Measurements from ENCODE around the gene PPP1R9A.

The PPP1R9A gene

DNA sequence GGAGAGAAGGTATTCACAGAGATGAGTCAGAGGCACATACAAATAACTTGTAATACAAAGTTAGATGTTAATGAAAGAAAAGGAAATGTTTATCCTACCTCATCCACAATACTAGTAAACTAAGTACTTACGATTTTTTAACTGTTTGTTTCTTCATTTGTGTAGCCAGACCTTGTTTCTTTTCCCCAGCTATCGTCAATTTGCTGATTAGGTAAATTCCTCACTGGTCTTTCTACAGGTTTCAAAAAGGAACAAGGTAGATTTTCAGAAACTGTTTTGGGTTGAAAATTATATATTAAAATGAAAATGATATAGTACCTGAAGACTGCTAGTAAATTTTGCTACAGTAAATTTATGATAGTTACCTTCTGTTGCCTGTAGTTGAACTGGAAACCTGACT, 360.4 kb downstream of the PPP1R9A start:
- DNase-seq = no peak

DNA sequence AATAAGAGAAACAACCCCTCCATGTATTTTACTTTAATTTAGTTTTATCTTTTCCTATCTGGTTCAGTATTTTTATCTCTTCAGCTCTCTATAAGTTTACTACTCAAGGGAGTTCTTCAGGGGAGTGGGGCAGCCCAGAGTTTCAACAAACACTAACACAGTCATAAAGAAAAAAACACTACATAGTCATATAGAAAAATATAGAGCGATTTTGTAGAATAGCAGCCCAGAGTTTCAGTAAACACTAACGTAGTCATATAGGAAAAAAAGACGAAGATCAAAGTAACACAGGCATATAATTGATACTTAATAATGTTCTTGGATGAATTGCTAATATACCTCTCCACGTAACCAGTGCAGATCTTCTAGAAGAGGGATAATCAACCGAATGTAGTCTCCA, 362.2 kb downstream of the PPP1R9A start:
- DNase-seq = no peak

DNA sequence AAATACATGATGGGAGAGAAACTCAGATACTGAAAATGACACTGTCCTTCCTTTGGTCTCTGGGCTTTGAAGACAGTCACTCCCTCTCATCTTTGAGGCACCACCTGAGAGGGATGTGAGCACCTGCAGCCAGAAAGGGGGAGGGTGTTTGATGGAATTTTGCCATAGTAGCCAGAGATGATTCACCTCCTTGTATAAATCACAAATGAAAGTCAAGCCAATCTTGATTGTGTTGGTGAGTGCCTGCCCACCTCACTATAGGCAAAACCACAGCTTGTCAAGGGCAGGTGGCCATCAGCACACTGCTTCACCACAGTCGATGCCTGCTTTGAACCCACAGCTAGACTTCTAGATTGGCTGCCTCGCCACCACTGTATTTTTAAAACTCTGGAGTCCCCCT, 368.7 kb downstream of the PPP1R9A start:
- DNase-seq = no peak

DNA sequence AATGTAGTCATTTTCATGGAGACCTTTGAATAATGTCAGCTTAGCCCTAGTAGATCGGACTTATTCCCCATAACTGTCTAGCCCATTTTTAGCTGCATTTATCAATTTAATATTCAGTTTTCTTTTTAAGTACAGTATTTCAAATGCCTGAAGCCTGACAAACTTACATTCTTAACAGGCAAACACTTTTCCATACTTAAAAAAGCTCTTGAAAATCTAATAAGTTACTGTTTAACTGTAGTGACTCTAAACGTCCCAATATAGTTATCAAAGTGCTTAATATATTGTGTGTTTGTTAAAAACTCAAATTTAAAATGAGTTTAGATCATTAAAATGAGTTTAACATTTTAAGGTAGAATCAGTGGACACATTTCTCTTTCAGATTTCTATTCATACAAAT, 372.0 kb downstream of the PPP1R9A start:
- no peak for DNase-seq

DNA sequence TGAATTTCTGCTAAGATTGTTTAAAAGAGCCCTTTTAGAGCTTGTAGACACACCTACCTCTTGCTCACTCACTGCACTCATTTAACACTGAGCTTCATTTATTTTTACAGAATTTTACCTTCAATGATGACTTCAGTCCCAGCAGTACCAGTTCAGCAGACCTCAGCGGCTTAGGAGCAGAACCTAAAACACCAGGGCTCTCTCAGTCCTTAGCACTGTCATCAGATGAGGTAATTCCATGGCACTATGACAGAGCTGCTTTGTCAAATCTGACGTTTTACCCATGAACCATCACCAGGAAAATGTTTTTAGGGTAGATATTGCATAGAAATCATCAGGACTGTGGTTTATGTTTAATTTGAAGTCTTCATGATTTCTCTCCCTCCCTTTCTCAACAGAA, 378.7 kb downstream of the PPP1R9A start:
- no peak for DNase-seq

DNA sequence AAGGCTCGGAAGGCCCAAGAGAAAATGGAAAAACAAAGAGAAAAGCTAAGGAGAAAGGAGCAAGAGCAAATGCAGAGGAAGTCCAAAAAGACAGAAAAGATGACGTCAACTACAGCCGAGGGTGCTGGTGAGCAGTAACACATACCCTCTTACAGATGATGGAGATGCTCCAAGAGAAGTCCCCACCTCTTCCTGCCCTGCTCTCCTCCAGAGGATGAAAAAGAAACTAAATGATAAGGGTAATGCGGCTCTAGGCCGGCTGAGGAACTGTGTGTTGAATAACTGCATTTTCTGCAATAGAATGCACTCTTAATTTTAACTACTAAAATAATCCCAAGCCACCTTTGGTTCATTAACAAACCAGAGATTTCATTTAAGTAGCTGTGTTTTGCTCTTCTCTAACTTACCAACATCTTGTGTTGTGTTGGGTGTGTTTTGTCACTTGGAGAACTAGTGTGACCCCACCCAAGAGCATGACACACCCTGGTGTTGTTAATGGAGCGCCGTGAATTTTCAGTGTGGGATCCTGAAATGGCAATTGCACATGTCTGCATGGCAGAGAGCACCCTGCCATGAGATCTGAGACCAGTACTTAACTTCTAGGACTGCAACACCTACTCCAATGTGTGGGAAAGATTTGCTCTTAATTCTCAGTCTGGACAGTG, 382.9 kb downstream of the PPP1R9A start:
- DNase-seq = no peak

DNA sequence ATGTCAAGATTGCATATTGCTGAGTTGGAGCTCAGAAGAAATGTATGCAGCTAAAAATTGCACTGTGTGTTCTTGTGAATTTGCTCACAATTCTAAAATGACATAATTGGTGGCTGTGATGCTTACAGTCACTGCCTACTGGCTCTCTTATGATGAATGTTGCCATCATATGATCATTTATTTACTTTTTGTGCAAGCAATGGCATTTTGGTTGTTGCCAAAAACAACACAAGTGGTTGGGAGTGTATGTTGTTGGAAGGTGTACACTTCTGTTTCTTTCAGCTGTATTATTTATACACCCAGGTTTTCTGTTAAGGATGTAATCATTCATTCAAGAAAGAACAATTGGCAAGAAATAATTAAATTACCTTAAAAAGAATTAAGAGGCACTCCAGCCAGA, 388.0 kb downstream of the PPP1R9A start:
- no peak for DNase-seq

DNA sequence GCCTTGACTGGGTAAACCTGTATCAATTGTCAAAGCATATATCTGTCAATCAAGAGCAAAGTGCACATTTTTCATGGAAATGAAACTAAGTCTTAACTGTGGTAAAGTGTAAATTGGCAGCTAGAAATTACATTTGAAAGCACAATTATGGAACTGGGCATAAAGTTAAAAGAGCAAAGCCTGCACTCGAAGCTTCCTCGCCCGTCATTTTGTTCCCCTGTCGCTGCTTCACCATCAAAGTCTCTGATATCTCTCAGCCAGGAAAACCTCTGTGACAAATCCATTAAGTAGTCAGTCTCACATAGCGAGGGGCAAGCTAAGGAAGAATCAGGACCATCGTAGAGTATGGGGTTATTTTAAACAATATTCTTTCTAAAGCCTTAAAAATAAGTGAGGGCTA, 389.1 kb downstream of the PPP1R9A start:
- DNase-seq = no peak

DNA sequence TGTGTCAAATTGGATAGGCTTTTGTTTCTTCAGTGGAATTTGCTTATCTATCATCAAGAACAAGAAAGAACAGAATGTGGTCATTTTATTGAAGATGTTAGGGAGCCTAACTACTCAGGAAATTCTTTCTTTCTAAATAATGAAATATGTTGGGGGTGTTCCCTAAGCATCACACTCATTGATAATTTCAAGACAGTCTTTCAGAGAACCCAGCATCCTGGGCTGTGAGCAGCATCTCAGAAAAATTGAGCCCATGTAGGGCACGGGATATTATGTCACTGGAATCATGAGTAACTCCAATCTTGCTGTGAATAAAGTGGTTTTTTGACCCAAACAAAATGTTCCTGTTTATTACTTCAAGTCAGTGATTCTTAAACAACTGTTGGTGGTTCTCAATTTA, 389.6 kb downstream of the PPP1R9A start:
- DNase-seq = no peak

DNA sequence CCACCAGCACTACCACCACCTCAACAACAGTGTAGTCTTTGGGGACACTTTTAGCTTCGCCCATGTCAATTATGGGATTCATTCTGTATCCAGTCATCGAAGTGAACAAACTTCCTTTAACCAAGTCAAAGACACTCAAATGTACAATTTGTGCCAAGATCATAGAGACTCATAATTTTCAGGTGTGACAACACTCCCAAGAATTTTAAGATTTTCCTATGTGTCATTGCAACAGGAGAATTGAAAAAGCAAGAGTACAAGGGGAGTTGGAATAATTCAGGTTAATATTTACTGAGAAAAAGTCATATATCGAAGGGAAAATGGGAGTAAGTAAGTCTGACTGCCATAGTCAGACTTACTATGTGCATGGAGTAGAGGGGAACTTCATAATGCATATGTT, 390.7 kb downstream of the PPP1R9A start:
- no peak for DNase-seq

DNA sequence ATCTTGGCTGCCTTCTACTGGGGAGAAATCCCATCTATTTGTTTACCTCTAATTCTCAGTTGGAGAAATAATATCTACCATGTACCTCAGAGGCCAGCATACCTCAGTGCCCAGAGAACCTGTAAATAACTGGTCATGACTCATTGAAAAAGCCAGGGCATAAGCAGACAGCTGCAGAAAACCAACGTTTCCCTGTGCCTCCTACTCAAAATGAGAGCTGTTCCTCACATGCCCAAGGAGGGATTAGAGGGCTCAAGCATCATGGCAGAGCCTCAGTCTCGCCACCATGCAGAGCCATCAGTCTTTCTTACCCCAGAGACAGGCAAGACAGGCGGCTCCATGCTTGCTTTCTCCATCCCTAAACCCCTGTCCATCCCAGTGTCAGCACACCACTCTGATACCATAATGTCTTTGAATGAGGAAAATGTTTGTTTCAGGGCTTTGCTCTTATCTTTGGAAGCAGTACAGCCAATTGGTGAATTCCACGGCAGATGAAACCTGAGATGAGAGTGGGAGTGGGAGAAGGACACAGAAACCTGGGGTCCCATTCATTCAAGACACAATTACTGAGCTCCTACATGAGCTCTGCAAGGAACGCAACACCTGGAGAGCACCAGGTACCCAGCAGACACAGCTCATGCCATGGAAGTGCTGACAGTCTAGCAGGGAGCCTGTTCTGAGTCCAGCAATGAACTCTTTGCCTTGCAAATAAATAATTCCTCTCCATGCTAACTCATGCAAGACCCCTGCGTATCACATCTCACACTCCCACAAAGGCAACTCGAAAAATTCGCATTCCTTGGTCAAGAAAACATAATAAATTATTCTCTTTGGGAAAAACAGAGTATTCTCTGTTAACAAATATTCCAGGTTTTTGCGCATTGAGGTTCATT, 395.9 kb downstream of the PPP1R9A start:
- no peak for DNase-seq

DNA sequence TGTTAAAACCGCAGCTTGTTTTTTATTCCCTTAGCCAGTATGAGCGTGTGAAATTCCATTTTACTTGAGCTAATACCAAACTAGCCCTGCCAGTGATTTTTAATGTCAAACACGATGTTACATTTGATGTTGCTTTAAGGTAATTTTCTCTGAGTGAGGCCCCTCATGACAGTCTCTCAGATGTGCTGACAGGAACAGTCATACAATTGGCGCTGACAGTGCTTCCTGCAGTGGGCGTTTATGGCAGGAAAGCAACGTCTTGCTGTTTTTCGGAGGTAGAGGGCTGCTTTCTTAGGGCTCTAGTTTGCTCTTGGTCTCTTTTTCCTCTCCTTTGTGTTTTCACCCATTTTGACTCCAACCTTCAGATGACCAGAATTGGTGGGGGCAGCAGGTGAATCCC, 397.6 kb downstream of the PPP1R9A start:
- no peak for DNase-seq

DNA sequence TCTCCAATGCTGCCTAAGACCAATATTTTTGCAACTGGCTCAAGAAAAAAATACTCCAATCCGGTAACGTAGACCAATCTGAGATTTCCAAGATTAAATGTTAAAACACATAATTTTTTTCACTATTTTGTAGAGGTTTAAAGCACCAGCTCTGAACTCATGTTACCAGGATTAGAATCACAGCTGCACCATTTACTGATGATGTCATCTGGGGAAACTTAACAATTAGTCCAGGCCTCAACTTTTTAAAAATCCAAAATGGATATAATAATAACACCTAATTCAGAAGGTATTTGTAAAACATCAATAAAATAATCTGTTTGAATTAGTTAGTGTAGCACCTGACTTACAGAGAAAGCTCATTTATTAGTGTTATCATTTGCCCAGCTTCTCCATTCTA, 402.6 kb downstream of the PPP1R9A start:
- DNase-seq = no peak

DNA sequence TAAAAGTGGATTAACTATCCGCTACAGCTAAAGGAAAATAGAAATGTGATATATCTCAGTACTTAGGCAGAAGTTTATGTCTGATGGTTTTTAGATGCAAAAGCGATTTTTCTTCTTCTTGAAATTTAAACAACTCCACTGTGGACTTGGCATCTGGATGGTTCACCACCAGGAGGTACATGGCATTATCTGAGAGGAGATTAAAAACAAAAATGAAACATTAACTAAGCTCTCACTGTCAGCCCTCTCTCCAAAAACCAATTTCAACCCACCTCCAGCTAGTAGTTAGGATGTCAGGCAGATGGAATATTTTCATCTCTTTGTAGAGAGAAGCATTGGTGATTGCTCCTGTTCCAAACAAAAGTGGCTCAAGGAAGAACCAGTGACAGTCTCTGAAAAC, 404.0 kb downstream of the PPP1R9A start:
- DNase-seq = no peak

DNA sequence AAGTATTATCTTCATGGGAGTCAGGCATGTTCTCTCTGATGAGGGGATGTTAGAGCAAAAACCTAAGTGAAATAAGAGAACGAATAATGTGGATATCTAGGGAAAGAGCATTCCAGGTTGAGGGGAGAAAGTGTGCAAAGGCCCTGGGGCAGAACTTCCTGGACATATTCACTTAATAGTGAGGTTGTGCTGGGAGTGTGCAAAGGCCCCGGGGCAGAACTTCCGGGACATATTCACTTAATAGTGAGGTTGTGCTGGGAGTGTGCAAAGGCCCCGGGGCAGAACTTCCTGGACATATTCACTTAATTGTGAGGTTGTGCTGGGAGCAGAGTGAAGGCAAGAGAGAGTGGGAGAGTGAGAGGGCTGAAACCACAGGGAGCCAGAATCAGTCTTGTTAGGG, 405.2 kb downstream of the PPP1R9A start:
- no peak for DNase-seq

DNA sequence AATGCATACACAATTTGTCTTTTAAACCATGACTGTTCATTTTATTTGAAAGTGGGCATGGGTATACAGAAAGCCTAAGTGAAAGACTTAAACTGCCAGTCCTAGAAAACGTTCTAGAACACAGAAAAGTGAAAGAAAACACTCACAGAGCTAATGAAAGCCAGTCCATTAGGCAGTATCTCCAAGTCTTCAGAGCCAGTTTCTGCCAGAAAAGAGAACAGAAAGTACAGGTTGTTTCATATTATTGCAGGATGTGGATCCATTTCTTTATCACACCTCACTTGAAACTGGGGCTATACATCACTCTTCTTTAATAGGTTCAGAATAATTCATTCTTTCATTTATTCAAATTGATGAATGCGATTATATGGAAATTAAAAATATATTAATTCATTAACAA, 409.2 kb downstream of the PPP1R9A start:
- no peak for DNase-seq

DNA sequence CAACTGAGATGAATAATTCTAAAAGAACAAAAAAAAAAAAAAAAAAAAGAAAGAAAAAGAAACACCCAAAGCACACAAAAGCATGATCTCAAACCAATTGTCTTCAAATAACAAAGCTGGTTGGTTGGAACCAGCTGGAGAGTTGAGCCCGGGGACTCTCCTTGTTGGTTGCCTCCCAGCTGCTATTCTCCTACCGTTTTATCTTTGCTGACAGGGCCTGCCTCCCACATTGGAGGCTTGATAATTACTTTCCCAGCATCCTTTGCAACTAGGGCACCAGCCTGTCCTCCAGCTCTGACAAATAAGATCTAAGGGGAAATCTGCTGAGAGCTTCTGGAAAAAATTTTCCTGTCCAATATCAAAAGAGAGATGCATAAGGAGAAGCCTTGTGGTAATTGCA, 410.2 kb downstream of the PPP1R9A start:
- DNase-seq = no peak

DNA sequence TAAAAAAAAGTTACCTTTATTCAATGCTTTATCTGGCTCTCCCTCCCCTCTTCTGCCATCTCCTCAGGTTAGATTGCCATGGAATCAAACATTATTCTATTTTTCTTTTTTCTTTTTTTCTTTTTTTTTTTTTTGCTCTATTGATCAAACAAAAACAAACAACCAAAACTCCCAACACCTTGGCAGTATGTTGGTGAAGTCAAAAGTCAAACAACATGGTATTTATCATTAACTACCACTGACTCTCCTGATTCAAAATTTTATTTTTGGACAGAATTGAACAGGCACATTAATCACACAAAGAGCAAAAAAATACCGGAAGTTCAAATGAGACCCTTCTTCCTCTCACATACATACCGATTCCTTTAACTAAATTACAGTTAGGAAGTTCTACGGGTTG, 410.6 kb downstream of the PPP1R9A start:
- no peak for DNase-seq

DNA sequence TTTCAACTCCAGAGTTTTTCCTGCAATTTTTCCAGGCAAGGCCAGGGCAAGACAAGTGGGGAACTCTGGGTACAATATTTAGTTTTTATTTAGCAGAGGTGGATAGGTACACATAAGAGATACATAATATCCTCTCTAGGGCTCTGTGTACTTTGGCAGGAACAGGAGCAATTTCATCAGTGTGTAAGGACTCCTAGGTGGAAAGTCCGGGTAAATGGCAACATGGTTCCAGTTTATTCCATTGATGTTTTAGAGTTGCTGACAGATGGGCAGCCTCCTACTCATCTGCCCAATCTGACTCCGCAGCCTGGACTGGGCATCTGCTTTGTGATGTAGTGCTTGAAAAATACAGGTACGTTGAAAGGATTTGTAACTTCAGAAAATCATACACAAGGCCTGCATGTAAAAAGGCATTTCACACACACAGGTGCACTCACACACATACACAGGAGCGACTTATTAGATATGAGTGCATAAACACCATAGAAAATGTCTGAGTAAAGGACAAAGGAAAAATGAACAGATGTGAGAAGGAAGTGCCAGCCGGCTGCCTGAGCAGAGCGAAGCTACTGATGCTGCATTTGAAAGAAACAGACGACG, 411.2 kb downstream of the PPP1R9A start:
- no peak for DNase-seq

DNA sequence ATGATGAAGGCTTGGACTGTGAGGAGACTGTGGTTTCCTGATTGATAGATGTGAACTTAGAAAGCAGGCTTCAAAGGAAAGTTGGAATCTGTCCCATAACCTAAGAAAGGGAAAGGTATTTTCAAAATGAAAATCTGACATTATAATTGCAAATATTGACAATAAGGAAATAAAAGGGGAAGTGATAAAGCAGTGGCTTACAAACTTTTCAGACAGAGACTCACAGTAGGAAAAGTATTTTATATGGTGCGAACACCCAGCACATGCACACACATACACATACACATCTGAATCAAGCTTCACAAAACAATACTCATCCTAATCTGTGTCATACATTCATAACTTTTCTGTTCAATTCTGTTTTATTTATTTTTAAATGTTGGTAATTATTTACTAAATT, 412.2 kb downstream of the PPP1R9A start:
- DNase-seq = no peak

DNA sequence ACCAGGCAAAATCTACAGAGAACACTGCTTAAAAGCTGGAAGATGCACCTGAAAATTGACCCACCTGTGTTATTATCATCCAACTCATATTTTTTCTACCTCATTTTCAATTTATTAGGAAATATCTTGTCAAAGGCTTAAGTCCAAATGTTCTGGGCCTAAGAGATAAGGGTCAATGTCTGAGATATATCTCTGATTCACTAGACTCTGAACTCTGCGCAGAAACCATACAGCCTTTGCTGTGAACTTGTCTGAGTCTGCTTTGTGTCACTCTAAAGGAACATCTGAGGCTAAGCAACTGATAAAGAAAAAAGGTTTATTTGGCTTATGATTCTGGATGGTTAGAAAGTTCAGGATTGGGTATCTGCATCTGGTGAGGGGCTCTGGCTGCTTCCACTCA, 413.3 kb downstream of the PPP1R9A start:
- no peak for DNase-seq

DNA sequence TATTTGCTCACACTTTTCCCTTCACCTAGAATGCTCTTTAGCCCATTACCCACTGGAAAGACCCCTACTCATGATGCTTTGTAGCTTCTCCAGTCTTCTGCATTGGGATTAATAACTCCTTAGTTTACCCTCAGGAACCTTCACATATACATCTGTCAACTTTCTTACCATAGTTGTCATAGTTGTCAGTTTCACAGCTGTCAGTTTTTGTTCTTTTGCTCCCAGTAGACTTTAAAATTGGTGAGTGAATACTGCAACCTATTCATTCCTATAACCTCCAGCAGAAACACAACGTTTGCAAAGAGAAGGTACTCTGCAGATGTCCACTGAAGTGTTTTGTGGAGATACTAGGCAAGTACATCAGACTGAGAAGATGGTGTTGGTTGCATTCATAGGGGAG, 414.3 kb downstream of the PPP1R9A start:
- DNase-seq = no peak

DNA sequence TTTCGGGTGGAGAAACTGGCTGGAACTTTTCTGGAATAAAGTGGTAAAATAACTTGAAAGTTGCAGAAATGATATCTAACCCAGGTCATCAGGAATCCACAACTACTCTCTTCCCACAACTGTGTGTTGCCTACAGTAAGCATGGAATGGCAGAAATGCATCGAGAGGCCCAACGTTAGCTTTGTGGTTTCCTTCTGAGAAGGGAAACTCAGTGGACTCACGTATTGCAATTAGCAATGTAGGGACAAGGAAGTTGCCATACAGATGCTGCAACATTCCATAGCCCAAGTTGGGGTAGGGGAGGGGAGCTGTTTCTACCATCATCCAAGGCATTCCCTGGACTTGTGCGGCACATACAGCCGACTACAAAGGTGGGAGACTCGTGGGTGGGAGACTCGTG, 415.0 kb downstream of the PPP1R9A start:
- no peak for DNase-seq

DNA sequence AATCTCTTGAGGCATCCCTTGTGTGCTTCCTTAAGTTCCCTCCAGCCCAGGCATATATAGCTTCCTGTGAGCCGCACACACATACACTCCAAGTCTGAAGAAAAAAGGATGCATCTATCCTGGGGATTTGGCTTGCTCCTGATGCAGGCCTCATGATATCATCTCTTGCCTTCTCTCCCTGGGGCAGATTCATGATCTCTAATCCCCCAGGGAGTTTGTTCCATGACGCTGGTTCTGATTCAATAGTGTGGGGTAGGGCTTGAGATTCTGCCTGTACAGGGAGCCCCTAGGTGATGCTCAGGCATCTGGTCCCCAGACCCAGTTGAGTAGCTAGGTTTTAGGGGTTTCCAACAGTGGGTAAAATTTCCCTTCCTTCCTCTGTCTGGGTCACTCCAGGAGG, 415.5 kb downstream of the PPP1R9A start:
- DNase-seq = no peak

Data from inflammatory macrophage (primary cell).